ENCODE data around the gene CHID1. TPM values are rescaled to one million over a fixed set of nuclear protein-coding genes. Genes with fewer than 3 reads are reported as not detected.

CHID1 gene
- total RNA-seq, 1 donor from 2014 or later: 72.9 TPM

DNA sequence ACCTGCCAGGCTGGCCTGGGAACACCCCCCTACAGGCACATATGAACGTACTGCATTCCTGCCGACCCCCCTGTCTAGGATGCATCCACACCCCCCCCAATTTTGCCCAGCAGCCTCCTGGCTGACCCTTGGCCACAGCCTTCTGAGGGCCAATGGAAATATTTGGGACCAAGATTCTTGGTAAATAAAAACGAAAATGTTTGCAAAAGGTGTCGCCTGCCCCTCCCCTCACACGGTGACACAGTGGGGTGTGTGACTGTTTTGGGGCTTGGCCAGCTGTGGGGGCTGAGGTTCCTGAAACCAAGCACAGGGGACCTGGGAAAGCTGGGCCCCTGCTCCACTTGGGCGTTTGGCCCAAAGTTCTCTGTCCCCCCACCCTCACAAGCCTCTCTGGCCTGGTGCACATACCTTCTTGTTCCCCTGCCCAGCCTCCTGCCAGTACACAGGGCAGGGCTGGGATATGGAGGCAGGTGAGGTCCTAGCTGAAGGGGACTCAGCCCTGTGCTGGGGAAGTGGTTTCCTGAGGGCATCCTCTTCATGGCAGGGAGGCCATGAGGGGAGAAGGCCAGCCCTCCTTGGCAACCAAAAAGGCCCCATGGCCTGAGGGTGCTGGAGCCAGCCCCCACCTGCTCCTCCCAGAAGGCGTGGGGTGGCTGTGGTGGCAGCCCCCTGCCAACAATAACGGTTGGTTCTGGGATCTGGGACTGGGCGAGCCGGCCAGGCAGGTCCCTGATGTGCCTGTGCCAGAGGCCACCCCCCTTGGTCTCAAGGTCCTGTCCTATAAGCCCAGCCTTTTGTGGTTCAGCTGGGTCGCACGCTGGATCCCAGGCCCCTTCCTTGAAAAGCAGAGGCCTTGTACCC, 85.0 kb downstream of the CHID1 start:
- Histone ChIP-seq H3K4me3 (no peak overlapping the region), H3K36me3 (peaks cover 0 to 28% of the 10 kb centered on the region in 2 donors), H3K27me3 (no peaks in the 10 kb centered on the region), H3K9me3 (no peaks in the 10 kb centered on the region), H3K4me1 (peaks cover 59% of the 10 kb centered on the region), H3K27ac (no peak overlapping the region)
- intact Hi-C loops (cut with DNase I): no loop called here
- DNase-seq (ENCODE audit: extremely low spot score in 2 of 2): no peak
- TF ChIP-seq CTCF (IDR thresholded peaks at IDR 0.05): no peak
- TF ChIP-seq POLR2AphosphoS5 (IDR thresholded peaks at IDR 0.05; ENCODE audit: insufficient read depth in 1 of 2, low read depth in 1 of 2): no peak
- no peak for TF ChIP-seq POLR2A (IDR thresholded peaks at IDR 0.05)

DNA sequence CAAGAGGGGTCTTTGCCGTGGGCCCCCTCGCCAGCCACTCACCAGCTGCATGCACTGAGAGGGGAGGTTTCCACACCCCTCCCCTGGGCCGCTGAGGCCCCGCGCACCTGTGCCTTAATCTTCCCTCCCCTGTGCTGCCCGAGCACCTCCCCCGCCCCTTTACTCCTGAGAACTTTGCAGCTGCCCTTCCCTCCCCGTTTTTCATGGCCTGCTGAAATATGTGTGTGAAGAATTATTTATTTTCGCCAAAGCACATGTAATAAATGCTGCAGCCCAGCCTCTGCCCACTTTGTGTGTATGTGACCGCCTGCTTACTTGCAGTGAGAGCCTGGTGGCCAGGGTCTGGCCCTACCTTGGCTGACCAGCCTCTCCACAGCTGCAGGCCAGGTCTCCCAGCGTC, 85.7 kb downstream of the CHID1 start:
- intact Hi-C loops (cut with DNase I): no loop called here
- Histone ChIP-seq H3K9me3 (no peaks in the 10 kb centered on the region), H3K27me3 (no peaks in the 10 kb centered on the region), H3K4me1 (peaks cover 58% of the 10 kb centered on the region), H3K4me3 (no peak overlapping the region), H3K36me3 (peaks cover 0 to 28% of the 10 kb centered on the region in 2 donors), H3K27ac (no peak overlapping the region)
- DNase-seq (ENCODE audit: extremely low spot score in 2 of 2): no peak
- TF ChIP-seq POLR2AphosphoS5 (IDR thresholded peaks at IDR 0.05; ENCODE audit: insufficient read depth in 1 of 2, low read depth in 1 of 2): no peak
- TF ChIP-seq CTCF (IDR thresholded peaks at IDR 0.05): no peak
- TF ChIP-seq POLR2A (IDR thresholded peaks at IDR 0.05): no peak

GRCh38 chr11:824292-824880, 86.2 kb downstream of the CHID1 start:
- no peak for TF ChIP-seq CTCF (IDR thresholded peaks at IDR 0.05)
- TF ChIP-seq POLR2A (IDR thresholded peaks at IDR 0.05): no peak
- no peak for TF ChIP-seq POLR2AphosphoS5 (IDR thresholded peaks at IDR 0.05; ENCODE audit: insufficient read depth in 1 of 2, low read depth in 1 of 2)
- H3K9me3 ChIP-seq: no peaks in the 10 kb centered on the region
- H3K27ac ChIP-seq: no peak overlapping the region
- intact Hi-C loops (cut with DNase I): no loop called here
- peaks cover 52% of the 10 kb centered on the region for H3K4me1 ChIP-seq
- no peak overlapping the region for H3K4me3 ChIP-seq
- no peaks in the 10 kb centered on the region for H3K27me3 ChIP-seq
- no peak for DNase-seq (ENCODE audit: extremely low spot score in 2 of 2)
- peaks cover 0 to 28% of the 10 kb centered on the region in 2 donors for H3K36me3 ChIP-seq

DNA sequence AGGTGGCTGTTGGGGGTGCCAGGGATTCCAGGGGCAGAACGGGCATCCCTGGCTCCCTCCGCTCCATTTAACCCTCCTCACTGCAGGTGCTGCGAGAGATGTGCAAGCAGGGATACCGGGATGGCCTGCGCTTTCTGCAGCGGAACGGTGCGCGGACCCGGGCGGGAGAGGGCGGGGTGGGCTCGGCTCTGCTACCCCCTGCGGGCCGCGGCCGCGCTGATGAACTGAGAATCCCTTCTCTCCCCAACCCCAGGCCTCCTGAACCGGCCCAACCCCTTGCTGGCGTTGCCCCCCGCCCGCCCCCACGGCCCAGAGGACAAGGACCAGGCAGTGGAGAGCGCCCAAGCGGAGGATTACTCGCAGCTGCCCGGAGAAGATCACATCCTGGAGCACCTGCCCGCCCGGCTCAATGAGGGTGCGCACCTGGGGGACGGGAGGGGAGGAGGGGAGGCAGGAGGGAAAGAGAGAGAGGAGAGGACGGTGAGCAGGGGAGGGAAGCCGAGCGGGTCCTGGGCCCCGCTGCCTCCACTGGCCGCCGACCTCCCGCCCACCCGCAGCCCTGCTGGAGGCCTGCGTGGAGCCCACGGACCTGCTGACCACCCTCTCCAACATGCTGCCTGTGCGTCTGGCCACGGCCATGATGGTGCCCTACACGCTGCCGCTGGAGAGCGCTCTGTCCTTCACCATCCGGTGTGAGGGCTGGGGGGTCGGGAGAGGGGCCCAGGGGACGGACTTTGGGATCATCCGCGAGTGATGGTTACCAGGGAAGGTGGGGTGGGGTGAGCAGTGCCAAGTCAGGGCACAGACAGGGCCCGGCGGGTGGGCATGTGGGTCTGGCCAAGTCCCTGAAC, 86.9 kb downstream of the CHID1 start:
- H3K36me3 ChIP-seq: peaks cover 0 to 28% of the 10 kb centered on the region in 2 donors
- no peak overlapping the region for H3K4me3 ChIP-seq
- no peaks in the 10 kb centered on the region for H3K27me3 ChIP-seq
- H3K9me3 ChIP-seq: no peaks in the 10 kb centered on the region
- no peak overlapping the region for H3K27ac ChIP-seq
- intact Hi-C loops (cut with DNase I): no loop called here
- DNase-seq (ENCODE audit: extremely low spot score in 2 of 2): no peak
- TF ChIP-seq CTCF (IDR thresholded peaks at IDR 0.05): no peak
- no peak for TF ChIP-seq POLR2AphosphoS5 (IDR thresholded peaks at IDR 0.05; ENCODE audit: insufficient read depth in 1 of 2, low read depth in 1 of 2)
- no peak for TF ChIP-seq POLR2A (IDR thresholded peaks at IDR 0.05)
- peaks cover 50% of the 10 kb centered on the region for H3K4me1 ChIP-seq
